Uterus (tissue), 4 donors: ENCODE data around the gene BNC2. TPM values are rescaled to one million over a fixed set of nuclear protein-coding genes. Genes with fewer than 3 reads are reported as not detected.

Source experiments
- DNase-seq, 2 donors: peaks; one replicate each; pipeline ENCODE4 v3.0.0-alpha.2; 2019 to 2020
- H3K27ac ChIP-seq, 2 donors: fragments of 200-600 bp; sonication (generic); 1 replicate in 1 of 2; 2 replicates in 1 of 2; pipeline ENCODE4 v1.5.1; 2016 to 2018
- H3K27me3 ChIP-seq, 2 donors: fragments of 200-600 bp; sonication (generic); one replicate each; pipeline ENCODE4 v1.5.1; 2018 to 2019; ENCODE audit warnings: control low read depth in 1 of 2
- H3K36me3 ChIP-seq, 2 donors: fragments of 200-600 bp; sonication (generic); one replicate each; pipeline ENCODE4 v1.5.1; 2019; ENCODE audit warnings: control low read depth in 1 of 2
- H3K4me1 ChIP-seq, 2 donors: fragments of 200-600 bp; sonication (generic); one replicate each; pipeline ENCODE4 v1.5.1; 2018 to 2019; ENCODE audit warnings: control low read depth in 1 of 2
- H3K4me3 ChIP-seq, 2 donors: fragments of 200-600 bp; sonication (generic); 1 replicate in 1 of 2; 2 replicates in 1 of 2; pipeline ENCODE4 v1.5.1; 2018 to 2019; ENCODE audit warnings: mild to moderate bottlenecking in 1 of 2
- H3K9me3 ChIP-seq, 2 donors: fragments of 200-600 bp; sonication (generic); one replicate each; pipeline ENCODE4 v1.5.1; 2019; ENCODE audit warnings: control low read depth in 1 of 2
- POLR2A ChIP-seq, 2 donors: fragments of 450-650 bp; IDR thresholded peaks; one replicate each; pipeline ENCODE4 v1.6.1; 2016; ENCODE audit warnings: antibody characterized with exemption in 2 of 2, mild to moderate bottlenecking in 1 of 2, moderate library complexity in 1 of 2
- intact Hi-C: fragments of 100-400 bp; cut with DNase I; formaldehyde crosslinking; loops from one replicate; pipeline ENCODE4 v1.15.1; 2023; ENCODE audit warnings: low total_unique reads
- total RNA-seq, 4 donors: library from RNA; depleted of rRNA in 3 of 4; stranded (reverse); fragments of >200 nt in 3 of 4; gene quantifications; one replicate each; pipeline versions ENCODE4 v1.1.0 to v1.2.4, GENCODE V29; 2014 to 2023
- TF ChIP-seq, protein P1 (sequence below), 4 experiments: fragments of 200-600 bp in 2 of 4; fragments of 450-650 bp in 2 of 4; sonication (generic) in 2 of 4; IDR thresholded peaks; one replicate each; pipeline ENCODE4 v1.5.1; 2016 to 2019; ENCODE audit warnings: antibody characterized with exemption in 4 of 4, mild to moderate bottlenecking in 2 of 4, moderate library complexity in 1 of 4
- donor health status: DM: yes; HTN: yes; CAD: no.

The BNC2 gene
- total RNA-seq, 4 donors from 2014 or later: 85.9 to 293 (median 93.4) TPM

- DNase-seq: no peak
- H3K27me3 ChIP-seq: no peaks in the 10 kb centered on the region
- TF ChIP-seq, protein P1, sequence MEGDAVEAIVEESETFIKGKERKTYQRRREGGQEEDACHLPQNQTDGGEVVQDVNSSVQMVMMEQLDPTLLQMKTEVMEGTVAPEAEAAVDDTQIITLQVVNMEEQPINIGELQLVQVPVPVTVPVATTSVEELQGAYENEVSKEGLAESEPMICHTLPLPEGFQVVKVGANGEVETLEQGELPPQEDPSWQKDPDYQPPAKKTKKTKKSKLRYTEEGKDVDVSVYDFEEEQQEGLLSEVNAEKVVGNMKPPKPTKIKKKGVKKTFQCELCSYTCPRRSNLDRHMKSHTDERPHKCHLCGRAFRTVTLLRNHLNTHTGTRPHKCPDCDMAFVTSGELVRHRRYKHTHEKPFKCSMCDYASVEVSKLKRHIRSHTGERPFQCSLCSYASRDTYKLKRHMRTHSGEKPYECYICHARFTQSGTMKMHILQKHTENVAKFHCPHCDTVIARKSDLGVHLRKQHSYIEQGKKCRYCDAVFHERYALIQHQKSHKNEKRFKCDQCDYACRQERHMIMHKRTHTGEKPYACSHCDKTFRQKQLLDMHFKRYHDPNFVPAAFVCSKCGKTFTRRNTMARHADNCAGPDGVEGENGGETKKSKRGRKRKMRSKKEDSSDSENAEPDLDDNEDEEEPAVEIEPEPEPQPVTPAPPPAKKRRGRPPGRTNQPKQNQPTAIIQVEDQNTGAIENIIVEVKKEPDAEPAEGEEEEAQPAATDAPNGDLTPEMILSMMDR (IDR thresholded peaks at IDR 0.05): no peak
- no peak for TF ChIP-seq POLR2A (IDR thresholded peaks at IDR 0.05)
- no peaks in the 10 kb centered on the region for H3K9me3 ChIP-seq
- no peaks in the 10 kb centered on the region for H3K36me3 ChIP-seq
- H3K27ac ChIP-seq: no peak overlapping the region
- H3K4me3 ChIP-seq: no peak overlapping the region
- no peaks in the 10 kb centered on the region for H3K4me1 ChIP-seq
- intact Hi-C loops: no loop called here
These were observed 60.4 kb downstream of the BNC2 start for GRCh38 chr9:16809912-16810610.

- no peak overlapping the region for H3K4me3 ChIP-seq
- H3K9me3 ChIP-seq: no peaks in the 10 kb centered on the region
- H3K36me3 ChIP-seq: no peaks in the 10 kb centered on the region
- no peak overlapping the region for H3K27ac ChIP-seq
- H3K4me1 ChIP-seq: no peaks in the 10 kb centered on the region
- intact Hi-C loops: no loop called here
- no peaks in the 10 kb centered on the region for H3K27me3 ChIP-seq
- no peak for TF ChIP-seq POLR2A (IDR thresholded peaks at IDR 0.05)
- TF ChIP-seq, protein P1 (IDR thresholded peaks at IDR 0.05): no peak
- DNase-seq: no peak
These were observed 63.8 kb downstream of the BNC2 start for GRCh38 chr9:16806674-16807073.

- Histone ChIP-seq H3K4me1 (no peaks in the 10 kb centered on the region), H3K36me3 (no peaks in the 10 kb centered on the region), H3K27me3 (no peaks in the 10 kb centered on the region), H3K27ac (no peak overlapping the region), H3K4me3 (no peak overlapping the region), H3K9me3 (no peaks in the 10 kb centered on the region)
- intact Hi-C loops: no loop called here
- no peak for TF ChIP-seq POLR2A (IDR thresholded peaks at IDR 0.05)
- TF ChIP-seq, protein P1 (IDR thresholded peaks at IDR 0.05): no peak
- no peak for DNase-seq
These were observed 66.8 kb downstream of the BNC2 start for GRCh38 chr9:16803648-16804047.

DNA sequence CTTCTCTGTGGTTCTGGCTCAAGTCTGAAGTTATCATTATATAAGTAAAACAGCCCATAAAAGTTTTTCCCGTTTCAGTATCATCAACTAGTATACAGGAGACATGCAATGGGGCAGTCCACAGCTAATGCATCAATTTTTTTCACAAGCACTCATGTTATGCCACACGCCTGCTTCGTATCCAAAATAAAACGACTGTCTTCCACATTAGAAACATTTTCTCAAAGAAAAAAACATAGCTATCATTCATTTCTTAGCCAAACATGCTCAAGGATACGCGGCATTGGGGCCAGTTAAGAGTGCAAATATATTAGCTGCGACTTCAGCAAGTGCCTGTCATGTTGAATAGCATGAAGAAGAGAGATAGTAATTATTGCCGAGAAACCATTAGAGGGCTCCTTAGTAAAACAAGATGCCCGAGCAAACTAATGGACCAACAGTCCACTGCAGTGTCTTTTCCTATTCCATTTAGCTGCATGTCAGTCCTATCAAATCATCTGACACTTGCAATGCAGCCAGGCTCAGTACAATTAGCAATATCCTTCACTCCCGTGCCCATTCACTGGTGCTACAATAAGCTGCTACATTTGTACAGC, 68.5 kb downstream of the BNC2 start:
- no peak overlapping the region for H3K4me3 ChIP-seq
- TF ChIP-seq POLR2A (IDR thresholded peaks at IDR 0.05): no peak
- TF ChIP-seq, protein P1 (IDR thresholded peaks at IDR 0.05): no peak
- no peak overlapping the region for H3K27ac ChIP-seq
- peaks cover 0 to 7% of the 10 kb centered on the region in 2 donors for H3K4me1 ChIP-seq
- no peaks in the 10 kb centered on the region for H3K9me3 ChIP-seq
- intact Hi-C loops: no loop called here
- no peak for DNase-seq
- no peaks in the 10 kb centered on the region for H3K27me3 ChIP-seq
- H3K36me3 ChIP-seq: no peaks in the 10 kb centered on the region

DNA sequence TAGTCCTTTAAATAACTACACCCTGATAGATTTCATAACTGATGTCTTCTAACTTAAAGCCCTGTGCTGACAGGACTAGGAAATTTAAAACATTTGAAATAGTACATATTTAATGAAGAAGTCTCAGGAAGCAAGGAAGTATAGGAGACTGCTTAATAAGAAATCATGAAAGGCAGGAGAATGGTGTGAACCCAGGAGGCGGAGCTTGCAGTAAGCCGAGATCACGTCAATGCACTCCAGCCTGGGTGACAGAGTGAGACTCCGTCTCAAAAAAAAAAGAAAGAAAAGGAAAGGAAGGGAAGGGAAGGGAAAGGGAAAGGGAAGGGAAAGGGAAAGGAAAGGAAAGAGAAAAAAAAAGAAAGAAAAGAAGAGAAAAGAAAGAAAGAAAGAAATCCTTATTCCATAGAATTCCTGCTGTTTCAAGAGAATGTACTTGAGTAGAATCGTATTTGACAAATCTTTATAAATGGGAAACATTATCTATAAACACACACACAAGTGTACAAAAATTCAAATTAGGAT, 74.1 kb downstream of the BNC2 start:
- Histone ChIP-seq H3K27ac (no peak overlapping the region), H3K27me3 (no peaks in the 10 kb centered on the region), H3K4me1 (peaks cover 0 to 7% of the 10 kb centered on the region in 2 donors), H3K4me3 (no peak overlapping the region), H3K9me3 (no peaks in the 10 kb centered on the region), H3K36me3 (no peaks in the 10 kb centered on the region)
- DNase-seq: no peak
- intact Hi-C loops: no loop called here
- TF ChIP-seq POLR2A (IDR thresholded peaks at IDR 0.05): no peak
